HFFc6 (cell line): ENCODE measurements around the gene RETSAT. TPM values are rescaled to one million over a fixed set of nuclear protein-coding genes. Genes with fewer than 3 reads are reported as not detected.
A peak's percentile ranks its signal among the peaks of the same experiment; 100 is the strongest.
"Not testable (repeated sequence)": the region's sequence is repeated elsewhere in the genome, so short reads cannot be mapped to it uniquely, and the experiment has no call there.

Source experiments
- DNase-seq: peaks from one replicate; pipeline ENCODE4 v3.0.0-alpha.2; 2018
- H3K27ac Mint-ChIP-seq: 2 replicates; pipeline ENCODE4 v1.8.0; 2020; ENCODE audit warnings: mild to moderate bottlenecking, mixed read lengths
- H3K27me3 Mint-ChIP-seq: 2 replicates; pipeline ENCODE4 v1.8.0; 2021; ENCODE audit warnings: mild to moderate bottlenecking, moderate library complexity, mixed read lengths; ENCODE audit not compliant: insufficient read depth
- H3K36me3 Mint-ChIP-seq: 2 replicates; pipeline ENCODE4 v1.8.0; 2021; ENCODE audit warnings: low read depth, mixed read lengths
- H3K4me1 Mint-ChIP-seq: 2 replicates; pipeline ENCODE4 v1.8.0; 2020; ENCODE audit warnings: low read depth, mixed read lengths
- H3K4me3 Mint-ChIP-seq: 2 replicates; pipeline ENCODE4 v1.8.0; 2020; ENCODE audit warnings: mild to moderate bottlenecking, moderate library complexity, mixed read lengths
- H3K9me3 Mint-ChIP-seq: 2 replicates; pipeline ENCODE4 v1.8.0; 2020; ENCODE audit warnings: mild to moderate bottlenecking, mixed read lengths
- total RNA-seq, 6 experiments: library from RNA; stranded (reverse); fragmentation: NEBNext Ultra II Directional; extraction: Animal tissue kit (Norgen Biotek cat#: 25700); gene quantifications; 2 replicates in 1 of 6; 3 replicates in 5 of 6; pipeline ENCODE4 v1.2.3, GENCODE V29; 2021
- TF ChIP-seq, protein P1 (sequence below): fragments of 200-600 bp; sonication (generic); IDR thresholded peaks from 2 replicates; pipeline ENCODE4 v1.5.0; 2021; ENCODE audit warnings: antibody characterized with exemption, mild to moderate bottlenecking

Gene RETSAT
- total RNA-seq, 6 experiments from 2014 or later = 36.3 to 50.4 (median 39.0) TPM

DNA sequence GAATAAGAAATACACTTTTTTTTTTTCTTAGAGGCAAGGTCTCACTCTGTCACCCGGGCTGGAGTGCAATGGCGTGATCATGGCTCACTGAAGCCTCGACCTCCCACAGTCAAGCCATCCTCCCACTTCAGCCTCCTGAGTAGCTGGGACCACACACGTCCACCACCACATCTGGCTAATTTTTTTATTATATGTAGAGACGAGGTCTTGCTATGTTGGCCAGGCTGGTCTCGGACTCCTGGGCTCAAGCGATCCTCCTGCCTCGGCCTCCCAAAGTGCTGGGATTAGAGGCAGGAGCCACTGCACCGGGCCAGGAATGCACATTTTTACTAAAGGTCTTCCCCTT lies 28.9 kb downstream of the RETSAT start:
- peaks cover 3% of the 10 kb centered on the region; the same call in 1 of the 2 replicates for H3K27me3 Mint-ChIP-seq
- TF ChIP-seq, protein P1, sequence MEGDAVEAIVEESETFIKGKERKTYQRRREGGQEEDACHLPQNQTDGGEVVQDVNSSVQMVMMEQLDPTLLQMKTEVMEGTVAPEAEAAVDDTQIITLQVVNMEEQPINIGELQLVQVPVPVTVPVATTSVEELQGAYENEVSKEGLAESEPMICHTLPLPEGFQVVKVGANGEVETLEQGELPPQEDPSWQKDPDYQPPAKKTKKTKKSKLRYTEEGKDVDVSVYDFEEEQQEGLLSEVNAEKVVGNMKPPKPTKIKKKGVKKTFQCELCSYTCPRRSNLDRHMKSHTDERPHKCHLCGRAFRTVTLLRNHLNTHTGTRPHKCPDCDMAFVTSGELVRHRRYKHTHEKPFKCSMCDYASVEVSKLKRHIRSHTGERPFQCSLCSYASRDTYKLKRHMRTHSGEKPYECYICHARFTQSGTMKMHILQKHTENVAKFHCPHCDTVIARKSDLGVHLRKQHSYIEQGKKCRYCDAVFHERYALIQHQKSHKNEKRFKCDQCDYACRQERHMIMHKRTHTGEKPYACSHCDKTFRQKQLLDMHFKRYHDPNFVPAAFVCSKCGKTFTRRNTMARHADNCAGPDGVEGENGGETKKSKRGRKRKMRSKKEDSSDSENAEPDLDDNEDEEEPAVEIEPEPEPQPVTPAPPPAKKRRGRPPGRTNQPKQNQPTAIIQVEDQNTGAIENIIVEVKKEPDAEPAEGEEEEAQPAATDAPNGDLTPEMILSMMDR = no peak
- peaks cover 61% of the 10 kb centered on the region for H3K36me3 Mint-ChIP-seq
- H3K27ac Mint-ChIP-seq = peak overlapping the region; percentile 49
- peak overlapping the region; percentile 93 for H3K4me3 Mint-ChIP-seq
- DNase-seq = no peak
- H3K9me3 Mint-ChIP-seq = no peaks in the 10 kb centered on the region
- H3K4me1 Mint-ChIP-seq = peaks cover 67% of the 10 kb centered on the region

DNA sequence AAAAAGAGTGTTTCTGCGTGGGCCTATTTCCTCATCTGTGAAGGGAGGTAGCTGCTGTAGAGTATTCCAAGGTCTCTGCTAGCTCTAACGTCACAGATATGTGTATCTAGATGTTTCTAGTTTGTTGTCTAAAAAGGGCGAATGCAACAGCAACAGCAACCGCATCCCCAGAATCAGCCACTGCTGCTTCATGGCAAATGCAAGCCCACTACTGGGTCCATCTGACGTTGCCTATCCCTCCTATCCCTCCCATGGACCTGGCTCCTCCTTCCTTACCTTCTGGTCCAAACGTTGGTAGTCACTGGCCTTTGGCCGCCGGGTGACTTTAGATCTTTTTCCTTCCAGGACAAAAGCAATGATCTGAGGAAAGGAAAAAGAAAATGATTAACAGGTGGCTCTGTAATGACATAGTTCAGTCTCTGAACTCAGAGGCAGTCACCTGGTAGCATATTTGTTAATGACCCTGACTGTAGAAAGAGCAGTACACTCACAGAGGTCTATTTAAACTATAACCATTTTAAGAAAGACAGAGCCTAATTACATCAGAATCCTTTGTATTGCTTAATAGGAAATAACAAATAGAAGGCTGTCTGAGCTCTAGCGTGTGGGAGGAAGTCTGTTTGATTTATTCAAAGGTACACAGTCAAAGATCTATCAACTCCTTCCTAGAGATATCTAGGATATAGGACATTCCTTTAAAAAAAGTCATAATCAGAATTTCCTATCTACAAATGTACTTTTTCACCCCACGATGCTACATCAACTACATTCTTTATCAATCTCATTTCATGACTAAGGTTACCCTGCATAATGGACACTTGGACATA lies 29.5 kb downstream of the RETSAT start:
- Mint-ChIP-seq H3K9me3 (no peaks in the 10 kb centered on the region), H3K27ac (peak overlapping the region; percentile 49), H3K4me1 (peaks cover 73% of the 10 kb centered on the region), H3K36me3 (peaks cover 67% of the 10 kb centered on the region), H3K27me3 (peaks cover 3% of the 10 kb centered on the region; the same call in 1 of the 2 replicates), H3K4me3 (peak overlapping the region; percentile 93)
- TF ChIP-seq, protein P1 = no peak
- no peak for DNase-seq

GRCh38 chr2:85323988-85324367 lies 30.4 kb downstream of the RETSAT start:
- Mint-ChIP-seq H3K4me1 (peaks cover 76% of the 10 kb centered on the region), H3K36me3 (peaks cover 73% of the 10 kb centered on the region)
- H3K9me3 Mint-ChIP-seq, H3K27ac Mint-ChIP-seq, DNase-seq, H3K4me3 Mint-ChIP-seq, H3K27me3 Mint-ChIP-seq: not testable (repeated sequence)

GRCh38 chr2:85323351-85323987 lies 30.9 kb downstream of the RETSAT start:
- no peak overlapping the region for H3K4me3 Mint-ChIP-seq
- peaks cover 3% of the 10 kb centered on the region; the same call in 1 of the 2 replicates for H3K27me3 Mint-ChIP-seq
- H3K4me1 Mint-ChIP-seq = peaks cover 76% of the 10 kb centered on the region
- H3K9me3 Mint-ChIP-seq = no peaks in the 10 kb centered on the region
- TF ChIP-seq, protein P1 = no peak
- no peak overlapping the region for H3K27ac Mint-ChIP-seq
- DNase-seq = no peak
- peaks cover 73% of the 10 kb centered on the region for H3K36me3 Mint-ChIP-seq

DNA sequence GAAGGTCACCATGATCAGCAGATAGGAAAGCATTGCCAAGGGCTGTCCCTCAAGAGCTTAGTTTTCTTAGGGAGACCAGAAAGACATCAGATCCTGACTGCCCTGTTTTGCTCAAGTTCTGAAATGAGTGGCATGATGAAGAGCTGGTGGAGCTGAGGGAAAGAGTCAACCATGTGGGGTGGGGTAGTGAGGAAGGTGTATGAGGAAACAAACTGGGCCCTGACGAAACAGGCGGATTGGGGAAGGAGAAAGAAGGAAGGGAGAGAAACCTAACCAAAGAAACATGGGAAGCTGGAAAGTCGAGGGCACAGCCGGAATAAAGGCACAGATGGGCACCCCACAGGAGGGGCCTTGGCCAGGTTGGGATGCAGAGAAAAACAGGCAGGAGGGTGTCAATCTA lies 34.5 kb downstream of the RETSAT start:
- peaks cover 55% of the 10 kb centered on the region for H3K36me3 Mint-ChIP-seq
- no peak overlapping the region for H3K27ac Mint-ChIP-seq

More for the DNA sequence above, 34.5 kb downstream of the RETSAT start:
- Mint-ChIP-seq H3K4me3 (no peak overlapping the region), H3K4me1 (peaks cover 58% of the 10 kb centered on the region), H3K9me3 (no peaks in the 10 kb centered on the region), H3K27me3 (no peaks in the 10 kb centered on the region; the same call in 1 of the 2 replicates)
- no peak for DNase-seq
- TF ChIP-seq, protein P1 = no peak
